Suppressor macrophage treated with lipopolysaccharide for 4 hours (primary cell): Measurements from ENCODE around the gene MRPS24.

Source experiments
- DNase-seq: peaks from one replicate; pipeline ENCODE4 v3.0.0-alpha.2; 2020

Gene MRPS24

GRCh38 chr7:43876976-43877745 is 7.8 kb upstream of the MRPS24 start:
- DNase-seq, result no peak

- DNase-seq, result peak; percentile 39
Measured at GRCh38 chr7:43876241-43876640, 6.9 kb upstream of the MRPS24 start.

GRCh38 chr7:43873300-43873699 is 4.0 kb upstream of the MRPS24 start:
- DNase-seq, result no peak

GRCh38 chr7:43872406-43873110 is 3.2 kb upstream of the MRPS24 start:
- DNase-seq, result peak; percentile 63

DNA sequence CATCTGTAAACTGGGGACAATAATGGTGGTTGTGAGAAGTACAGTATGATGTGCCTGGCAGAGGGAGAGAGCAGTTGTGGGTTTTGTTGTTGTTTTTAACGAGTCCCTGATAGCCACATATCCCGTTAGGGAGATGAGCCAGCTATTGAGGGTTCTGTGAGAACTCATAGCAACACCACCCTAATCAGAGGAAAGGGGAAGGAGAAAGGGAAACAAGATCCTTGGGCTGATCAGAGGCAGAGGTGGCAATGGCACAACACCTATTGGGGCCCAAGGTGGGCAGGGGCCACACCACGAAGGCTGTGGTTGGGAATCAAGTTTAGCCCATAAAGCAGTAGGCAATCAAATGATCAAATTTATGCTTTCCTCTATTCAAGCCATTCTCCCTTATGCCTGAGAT is 1.7 kb upstream of the MRPS24 start:
- no peak for DNase-seq

DNA sequence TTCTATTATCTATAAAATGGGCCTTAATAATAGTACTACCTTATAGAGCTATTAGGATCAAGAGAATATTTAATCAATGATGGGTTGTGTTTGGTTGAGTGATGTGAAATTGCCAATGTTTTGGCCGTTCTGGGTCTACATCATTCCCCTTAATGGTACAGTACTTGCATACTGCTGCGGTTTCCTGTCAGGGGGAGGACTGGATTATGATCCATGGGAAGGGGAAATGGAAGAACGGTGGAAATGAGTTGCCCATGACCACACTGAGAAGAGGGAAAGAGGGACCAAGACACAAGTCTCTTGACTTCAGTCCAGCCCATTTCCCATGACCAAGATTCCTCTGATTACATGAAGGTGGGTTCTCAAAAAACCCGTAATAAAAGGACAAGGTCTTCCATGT is 999 bp upstream of the MRPS24 start:
- DNase-seq, result peak; percentile 22

DNA sequence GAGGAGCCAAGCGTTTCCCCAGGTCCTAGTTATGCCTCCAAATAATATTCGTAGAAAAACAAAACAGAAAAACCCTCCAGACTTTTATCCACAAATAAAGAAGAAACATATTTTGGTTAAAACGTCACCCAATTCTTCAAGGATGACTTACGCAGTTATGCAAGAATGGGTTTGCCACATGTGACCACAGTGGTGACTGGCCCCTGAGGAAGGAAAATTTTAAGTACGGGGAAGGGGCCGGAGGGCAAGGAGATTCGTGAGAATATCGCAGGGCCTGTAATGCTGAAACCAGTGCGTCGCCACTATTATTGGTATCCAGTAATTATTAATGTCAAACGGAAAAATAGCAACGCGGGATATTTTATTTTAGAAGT is 537 bp upstream of the MRPS24 start:
- DNase-seq, result peak; percentile 94

GRCh38 chr7:43868681-43869005 is 674 bp downstream of the MRPS24 start:
- DNase-seq, result no peak

GRCh38 chr7:43868181-43868580 is 1.1 kb downstream of the MRPS24 start:
- no peak for DNase-seq

DNA sequence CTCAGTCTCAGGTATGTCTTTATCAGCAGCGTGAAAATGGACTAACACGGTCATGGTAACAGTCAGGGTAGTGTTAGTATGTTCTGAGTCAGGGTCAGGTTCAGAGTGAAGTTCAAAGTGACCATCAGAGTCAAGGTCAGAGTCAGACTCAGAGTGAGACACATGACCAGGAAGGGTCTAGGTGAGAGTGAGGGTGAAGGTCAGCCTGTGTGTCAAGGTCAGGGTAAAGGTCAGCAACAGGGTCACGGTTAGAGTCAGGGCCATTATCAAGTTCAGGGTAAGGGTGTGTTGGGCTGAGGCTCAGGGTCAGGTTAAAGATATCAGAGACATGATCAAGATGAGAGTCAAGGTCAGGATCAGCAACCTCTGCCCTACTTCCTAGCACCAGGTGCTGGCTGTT is 4.0 kb downstream of the MRPS24 start:
- DNase-seq, result no peak

DNA sequence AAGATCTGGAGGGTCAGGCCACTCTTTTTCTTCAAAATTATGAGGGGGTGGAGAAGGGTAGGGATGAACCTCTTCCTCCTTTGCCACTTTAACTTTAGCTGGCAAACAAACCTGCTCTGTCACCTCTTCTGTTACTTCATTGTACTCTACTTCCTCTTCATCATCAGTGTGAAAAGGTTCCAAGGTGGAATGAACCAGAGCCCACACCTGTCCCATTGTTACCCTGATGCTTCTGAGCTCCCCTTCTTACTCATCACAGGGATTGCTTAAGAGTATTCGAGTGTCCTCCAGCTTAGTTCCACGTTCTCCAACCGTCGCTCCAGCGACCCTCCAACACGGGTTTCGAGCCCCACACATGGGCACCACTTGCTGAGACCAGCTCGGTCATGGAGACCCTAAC is 5.2 kb downstream of the MRPS24 start:
- DNase-seq, result no peak

DNA sequence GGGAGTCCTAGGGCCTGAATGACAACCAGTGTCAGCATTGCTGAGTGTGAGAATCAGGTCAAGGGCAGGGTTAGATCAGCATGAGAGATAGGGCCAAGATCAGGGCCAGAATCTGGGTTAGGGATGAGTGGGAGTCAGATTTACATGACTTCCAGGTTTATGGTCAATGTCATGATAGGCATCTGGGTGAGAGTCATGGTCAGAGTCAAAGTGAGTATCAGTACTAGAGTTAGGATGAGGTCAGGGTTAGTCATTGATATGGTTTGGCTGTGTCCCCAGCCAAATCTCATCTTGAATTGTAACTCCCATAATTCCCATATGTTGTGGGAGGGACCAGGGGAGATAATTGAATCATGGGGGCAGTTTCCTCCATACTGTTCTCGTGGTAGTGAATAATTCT is 12.3 kb downstream of the MRPS24 start:
- DNase-seq, result peak; percentile 18

- DNase-seq, result no peak
Measured at GRCh38 chr7:43856316-43856715, 13.0 kb downstream of the MRPS24 start.

- DNase-seq, result no peak
Measured at GRCh38 chr7:43855176-43855575, 14.1 kb downstream of the MRPS24 start.

DNA sequence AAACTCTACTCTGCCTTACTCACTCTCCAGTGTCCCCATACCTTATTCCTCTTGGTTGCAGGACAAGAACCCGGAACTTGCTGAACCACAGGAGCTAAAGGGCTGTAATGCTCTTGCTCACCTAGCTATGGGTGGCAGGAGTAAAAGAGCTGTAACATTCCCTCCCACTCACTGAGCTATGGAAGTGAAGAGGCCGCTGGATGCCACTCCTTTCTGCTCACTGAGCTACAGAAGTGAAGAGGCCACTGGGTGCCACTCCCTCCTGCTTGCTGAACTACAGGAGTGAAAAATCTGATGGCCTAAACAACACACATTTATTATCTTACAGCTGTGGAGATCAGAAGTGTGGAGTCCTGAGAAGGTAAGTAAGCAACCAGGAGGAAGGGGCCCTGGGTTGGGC is 17.5 kb downstream of the MRPS24 start:
- no peak for DNase-seq

GRCh38 chr7:43850348-43851116 is 18.8 kb downstream of the MRPS24 start:
- no peak for DNase-seq

GRCh38 chr7:43849047-43849446 is 20.3 kb downstream of the MRPS24 start:
- DNase-seq, result no peak

- no peak for DNase-seq
Measured at GRCh38 chr7:43847496-43847895, 21.8 kb downstream of the MRPS24 start.

GRCh38 chr7:43844662-43845061 is 24.7 kb downstream of the MRPS24 start:
- peak; percentile 19 for DNase-seq

GRCh38 chr7:43844257-43844656 is 25.1 kb downstream of the MRPS24 start:
- peak; percentile 57 for DNase-seq

GRCh38 chr7:43843296-43843695 is 26.0 kb downstream of the MRPS24 start:
- DNase-seq, result no peak

- no peak for DNase-seq
Measured at GRCh38 chr7:43838201-43838658, 31.1 kb downstream of the MRPS24 start.

- DNase-seq, result peak; percentile 80
Measured at GRCh38 chr7:43834463-43835251, 34.7 kb downstream of the MRPS24 start.
